Neural cell (in vitro differentiated cells): Measurements from ENCODE around the gene SND1. TPM values are rescaled to one million over a fixed set of nuclear protein-coding genes. Genes with fewer than 3 reads are reported as not detected.

Source experiments
- H2AFZ ChIP-seq: fragments of 200-600, 300-800 bp; sonication (generic), shearing (Covaris generic); 2 replicates; pipeline ENCODE4 v1.6.0; 2014; ENCODE audit warnings: low read depth, mild to moderate bottlenecking, antibody characterized with exemption, low read length, moderate library complexity
- H3F3A ChIP-seq: fragments of 200-600 bp; shearing (Covaris generic); 2 replicates; pipeline ENCODE4 v1.6.1; 2016; ENCODE audit warnings: mild to moderate bottlenecking, moderate library complexity, mixed read lengths, antibody characterized with exemption, low read length; ENCODE audit not compliant: insufficient read depth, poor library complexity, severe bottlenecking
- H3K27ac ChIP-seq: fragments of 200-600, 300-800 bp; sonication (generic), shearing (Covaris generic); 2 replicates; pipeline ENCODE4 v1.5.1; 2014; ENCODE audit warnings: mild to moderate bottlenecking, low read length, moderate library complexity
- H3K27me3 ChIP-seq: fragments of 300-800, 200-600 bp; sonication (generic), shearing (Covaris generic); 2 replicates; pipeline ENCODE4 v1.6.0; 2014; ENCODE audit warnings: mild to moderate bottlenecking, low read depth, low read length, moderate library complexity; ENCODE audit not compliant: insufficient read depth
- H3K36me3 ChIP-seq: fragments of 300-800, 200-600 bp; sonication (generic), shearing (Covaris generic); 2 replicates; pipeline ENCODE4 v1.5.1; 2014; ENCODE audit warnings: mild to moderate bottlenecking, antibody characterized with exemption, low read length, moderate library complexity; ENCODE audit not compliant: insufficient read depth
- H3K4me2 ChIP-seq: fragments of 300-800, 200-600 bp; sonication (generic), shearing (Covaris generic); 2 replicates; pipeline ENCODE4 v1.6.0; 2014; ENCODE audit warnings: mild to moderate bottlenecking, low read length
- H3K4me3 ChIP-seq: fragments of 300-800, 200-600 bp; sonication (generic), shearing (Covaris generic); 2 replicates; pipeline ENCODE4 v1.5.1; 2014; ENCODE audit warnings: mild to moderate bottlenecking, low read length, moderate library complexity
- H3K79me2 ChIP-seq: fragments of 200-600 bp; shearing (Covaris generic); replicated peaks from 2 replicates; pipeline ENCODE4 v1.6.0; 2014; ENCODE audit warnings: mild to moderate bottlenecking, low read length, moderate library complexity; ENCODE audit not compliant: insufficient read depth
- H3K9ac ChIP-seq: fragments of 300-800, 200-600 bp; sonication (generic), shearing (Covaris generic); 2 replicates; pipeline ENCODE4 v1.6.1; 2016; ENCODE audit warnings: mild to moderate bottlenecking, low read length, mixed read lengths
- H3K9me2 ChIP-seq: fragments of 200-600 bp; shearing (Covaris generic); 2 replicates; pipeline ENCODE4 v1.6.1; 2016; ENCODE audit warnings: mild to moderate bottlenecking, low read length, mixed read lengths; ENCODE audit not compliant: insufficient read depth
- H3K9me3 ChIP-seq: fragments of 200-600, 300-800 bp; sonication (generic), shearing (Covaris generic); 2 replicates; pipeline ENCODE4 v1.6.1; 2016; ENCODE audit warnings: mild to moderate bottlenecking, mixed run types, low read length, moderate library complexity, mixed read lengths
- H4K20me1 ChIP-seq: fragments of 200-600 bp; shearing (Covaris generic); 2 replicates; pipeline ENCODE4 v1.6.1; 2016; ENCODE audit warnings: mild to moderate bottlenecking, mixed run types; ENCODE audit not compliant: insufficient read depth
- EP300 ChIP-seq: fragments of 450-650 bp; conservative IDR thresholded peaks from 2 replicates; pipeline ENCODE4 v1.6.1; 2014; ENCODE audit warnings: antibody characterized with exemption, mild to moderate bottlenecking, moderate library complexity; ENCODE audit not compliant: poor library complexity, severe bottlenecking
- EZH2 ChIP-seq: fragments of 200-600, 300-800 bp; shearing (Covaris generic), sonication (generic); IDR thresholded peaks from 2 replicates; pipeline ENCODE4 v1.6.1; 2014; ENCODE audit warnings: antibody characterized with exemption, low read length, borderline replicate concordance, mild to moderate bottlenecking; ENCODE audit not compliant: insufficient read depth, poor library complexity, severe bottlenecking
- MXI1 ChIP-seq: fragments of 450-650 bp; conservative IDR thresholded peaks from 2 replicates; pipeline ENCODE4 v1.6.1; 2014; ENCODE audit warnings: antibody characterized with exemption, mild to moderate bottlenecking; ENCODE audit not compliant: poor library complexity, severe bottlenecking
- POLR2AphosphoS5 ChIP-seq: IDR thresholded peaks from 2 replicates; pipeline ENCODE4 v1.6.1; 2012
- RAD21 ChIP-seq: fragments of 450-650 bp; conservative IDR thresholded peaks from 2 replicates; pipeline ENCODE4 v1.6.1; 2014; ENCODE audit warnings: antibody characterized with exemption, mild to moderate bottlenecking, moderate library complexity
- SMC3 ChIP-seq: fragments of 450-650 bp; conservative IDR thresholded peaks from 2 replicates; pipeline ENCODE4 v1.6.1; 2014; ENCODE audit warnings: antibody characterized with exemption, mild to moderate bottlenecking, moderate library complexity; ENCODE audit not compliant: poor library complexity
- TAF1 ChIP-seq: IDR thresholded peaks from 2 replicates; pipeline ENCODE4 v1.6.1; 2012; ENCODE audit warnings: low read depth
- polyA plus RNA-seq: library from polyadenylated mRNA; depleted of rRNA; stranded (reverse); fragments of >200 nt; gene quantifications from 2 replicates; pipeline ENCODE4 v1.2.3, GENCODE V29; 2014
- TF ChIP-seq, protein P1 (sequence below): fragments of 450-650 bp; IDR thresholded peaks from 2 replicates; pipeline ENCODE4 v1.5.1; 2014; ENCODE audit warnings: antibody characterized with exemption, mild to moderate bottlenecking, moderate library complexity; ENCODE audit not compliant: poor library complexity, severe bottlenecking
- TF ChIP-seq, protein P2 (sequence below): IDR thresholded peaks from 2 replicates; pipeline ENCODE4 v1.6.1; 2012; ENCODE audit warnings: borderline replicate concordance

The SND1 gene
- polyA plus RNA-seq, 1 donor from 2014 or later, result 37.4 TPM

DNA sequence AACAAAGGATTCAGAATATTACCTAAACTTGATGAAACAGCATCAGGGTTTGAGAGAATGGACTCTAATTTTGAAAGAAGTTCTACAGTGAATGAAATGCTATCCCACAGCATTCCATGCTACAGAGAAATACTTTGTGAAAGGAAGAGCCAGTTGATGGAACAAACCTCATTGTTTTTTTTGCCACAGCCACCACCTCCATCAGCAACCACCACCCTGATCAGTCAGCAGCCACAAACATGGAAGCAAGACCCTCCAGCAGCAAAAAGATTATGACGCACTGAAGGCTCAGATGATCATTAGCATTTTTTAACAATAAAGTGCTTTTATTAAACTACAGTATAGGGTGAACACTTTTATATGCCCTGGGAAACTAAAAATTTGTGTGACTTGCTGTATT is 280.5 kb downstream of the SND1 start:
- TF ChIP-seq, protein P1, sequence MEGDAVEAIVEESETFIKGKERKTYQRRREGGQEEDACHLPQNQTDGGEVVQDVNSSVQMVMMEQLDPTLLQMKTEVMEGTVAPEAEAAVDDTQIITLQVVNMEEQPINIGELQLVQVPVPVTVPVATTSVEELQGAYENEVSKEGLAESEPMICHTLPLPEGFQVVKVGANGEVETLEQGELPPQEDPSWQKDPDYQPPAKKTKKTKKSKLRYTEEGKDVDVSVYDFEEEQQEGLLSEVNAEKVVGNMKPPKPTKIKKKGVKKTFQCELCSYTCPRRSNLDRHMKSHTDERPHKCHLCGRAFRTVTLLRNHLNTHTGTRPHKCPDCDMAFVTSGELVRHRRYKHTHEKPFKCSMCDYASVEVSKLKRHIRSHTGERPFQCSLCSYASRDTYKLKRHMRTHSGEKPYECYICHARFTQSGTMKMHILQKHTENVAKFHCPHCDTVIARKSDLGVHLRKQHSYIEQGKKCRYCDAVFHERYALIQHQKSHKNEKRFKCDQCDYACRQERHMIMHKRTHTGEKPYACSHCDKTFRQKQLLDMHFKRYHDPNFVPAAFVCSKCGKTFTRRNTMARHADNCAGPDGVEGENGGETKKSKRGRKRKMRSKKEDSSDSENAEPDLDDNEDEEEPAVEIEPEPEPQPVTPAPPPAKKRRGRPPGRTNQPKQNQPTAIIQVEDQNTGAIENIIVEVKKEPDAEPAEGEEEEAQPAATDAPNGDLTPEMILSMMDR, result no peak
- no peak for TF ChIP-seq EZH2
- TF ChIP-seq MXI1, result no peak
- H3K4me3 ChIP-seq, result no peak overlapping the region
- no peaks in the 10 kb centered on the region for H3K27me3 ChIP-seq
- no peaks in the 10 kb centered on the region for H3K9me2 ChIP-seq
- no peaks in the 10 kb centered on the region for H4K20me1 ChIP-seq
- H3K9me3 ChIP-seq, result peaks cover 5% of the 10 kb centered on the region
- H3K4me2 ChIP-seq, result no peak overlapping the region
- no peak overlapping the region for H2AFZ ChIP-seq
- no peak overlapping the region for H3K27ac ChIP-seq
- H3K36me3 ChIP-seq, result peaks cover 7% of the 10 kb centered on the region
- H3F3A ChIP-seq, result no peaks in the 10 kb centered on the region
- H3K9ac ChIP-seq, result no peak overlapping the region
- H3K79me2 ChIP-seq, result no peaks in the 10 kb centered on the region

DNA sequence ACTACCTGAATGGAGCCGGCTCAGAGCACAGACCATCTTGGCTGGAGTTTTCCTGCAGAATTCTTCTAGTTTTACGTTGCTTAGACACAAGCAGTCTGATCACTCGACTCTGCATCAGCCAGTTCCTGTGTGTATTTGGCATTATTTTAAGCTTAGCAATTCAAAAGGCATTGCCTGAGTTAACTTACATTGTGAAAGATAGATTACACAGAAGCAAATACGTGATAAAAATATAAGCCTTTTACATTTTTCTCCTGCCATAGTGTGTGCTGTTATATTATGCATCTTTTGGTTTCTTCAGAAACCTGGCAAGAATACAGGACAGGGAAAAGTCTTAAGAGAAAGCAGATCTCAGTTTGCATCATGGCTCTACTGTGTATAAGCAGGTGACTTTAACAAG is 281.2 kb downstream of the SND1 start:
- Histone ChIP-seq H2AFZ (no peak overlapping the region), H3K4me2 (no peak overlapping the region), H3K79me2 (no peaks in the 10 kb centered on the region), H3K27me3 (no peaks in the 10 kb centered on the region), H3K36me3 (peaks cover 7% of the 10 kb centered on the region), H4K20me1 (no peaks in the 10 kb centered on the region), H3K27ac (no peak overlapping the region), H3K9ac (no peak overlapping the region), H3K4me3 (no peak overlapping the region), H3K9me2 (no peaks in the 10 kb centered on the region), H3F3A (no peaks in the 10 kb centered on the region), H3K9me3 (peaks cover 5% of the 10 kb centered on the region)
- TF ChIP-seq POLR2AphosphoS5 (no peak), SMC3 (no peak), MXI1 (no peak), EZH2 (no peak), TAF1 (no peak), EP300 (no peak)

DNA sequence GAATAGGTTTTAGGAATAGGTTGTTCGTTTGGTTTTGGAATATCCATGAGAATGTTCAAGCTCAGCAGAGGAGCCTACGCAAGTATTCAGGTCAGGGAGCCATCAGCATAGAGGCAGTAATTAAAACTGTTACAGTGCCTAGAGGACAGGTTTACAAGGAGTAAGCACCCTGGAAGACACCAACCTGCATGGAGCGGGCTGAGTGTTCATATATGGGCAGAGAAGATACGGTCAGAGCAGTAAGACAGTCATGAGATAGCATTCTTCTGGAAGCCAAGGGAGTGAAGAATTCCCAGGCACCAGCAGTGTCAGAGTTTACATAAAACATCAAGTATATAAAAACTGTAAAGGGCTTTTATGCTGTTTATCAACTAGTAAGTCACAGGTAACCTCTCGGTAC is 282.7 kb downstream of the SND1 start:
- no peak overlapping the region for H3K27ac ChIP-seq
- H2AFZ ChIP-seq, result no peak overlapping the region
- no peak for TF ChIP-seq POLR2AphosphoS5
- TF ChIP-seq RAD21, result no peak
- TF ChIP-seq MXI1, result no peak
- no peak for TF ChIP-seq TAF1
- TF ChIP-seq, protein P2, sequence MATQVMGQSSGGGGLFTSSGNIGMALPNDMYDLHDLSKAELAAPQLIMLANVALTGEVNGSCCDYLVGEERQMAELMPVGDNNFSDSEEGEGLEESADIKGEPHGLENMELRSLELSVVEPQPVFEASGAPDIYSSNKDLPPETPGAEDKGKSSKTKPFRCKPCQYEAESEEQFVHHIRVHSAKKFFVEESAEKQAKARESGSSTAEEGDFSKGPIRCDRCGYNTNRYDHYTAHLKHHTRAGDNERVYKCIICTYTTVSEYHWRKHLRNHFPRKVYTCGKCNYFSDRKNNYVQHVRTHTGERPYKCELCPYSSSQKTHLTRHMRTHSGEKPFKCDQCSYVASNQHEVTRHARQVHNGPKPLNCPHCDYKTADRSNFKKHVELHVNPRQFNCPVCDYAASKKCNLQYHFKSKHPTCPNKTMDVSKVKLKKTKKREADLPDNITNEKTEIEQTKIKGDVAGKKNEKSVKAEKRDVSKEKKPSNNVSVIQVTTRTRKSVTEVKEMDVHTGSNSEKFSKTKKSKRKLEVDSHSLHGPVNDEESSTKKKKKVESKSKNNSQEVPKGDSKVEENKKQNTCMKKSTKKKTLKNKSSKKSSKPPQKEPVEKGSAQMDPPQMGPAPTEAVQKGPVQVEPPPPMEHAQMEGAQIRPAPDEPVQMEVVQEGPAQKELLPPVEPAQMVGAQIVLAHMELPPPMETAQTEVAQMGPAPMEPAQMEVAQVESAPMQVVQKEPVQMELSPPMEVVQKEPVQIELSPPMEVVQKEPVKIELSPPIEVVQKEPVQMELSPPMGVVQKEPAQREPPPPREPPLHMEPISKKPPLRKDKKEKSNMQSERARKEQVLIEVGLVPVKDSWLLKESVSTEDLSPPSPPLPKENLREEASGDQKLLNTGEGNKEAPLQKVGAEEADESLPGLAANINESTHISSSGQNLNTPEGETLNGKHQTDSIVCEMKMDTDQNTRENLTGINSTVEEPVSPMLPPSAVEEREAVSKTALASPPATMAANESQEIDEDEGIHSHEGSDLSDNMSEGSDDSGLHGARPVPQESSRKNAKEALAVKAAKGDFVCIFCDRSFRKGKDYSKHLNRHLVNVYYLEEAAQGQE, result no peak
- no peak for TF ChIP-seq EP300
- TF ChIP-seq SMC3, result no peak
- TF ChIP-seq, protein P1, result no peak
- no peak for TF ChIP-seq EZH2
- H4K20me1 ChIP-seq, result no peaks in the 10 kb centered on the region
- H3K9ac ChIP-seq, result no peak overlapping the region
- no peaks in the 10 kb centered on the region for H3K79me2 ChIP-seq
- H3K27me3 ChIP-seq, result no peaks in the 10 kb centered on the region
- H3K9me2 ChIP-seq, result no peaks in the 10 kb centered on the region
- H3K4me3 ChIP-seq, result no peak overlapping the region
- no peaks in the 10 kb centered on the region for H3F3A ChIP-seq
- peaks cover 7% of the 10 kb centered on the region for H3K36me3 ChIP-seq
- H3K9me3 ChIP-seq, result peaks cover 5% of the 10 kb centered on the region
- no peak overlapping the region for H3K4me2 ChIP-seq
